ENCODE data around the gene ZNF609. TPM values are rescaled to one million over a fixed set of nuclear protein-coding genes. Genes with fewer than 3 reads are reported as not detected.

Gene ZNF609
- total RNA-seq, 1 donor from 2014 or later = 24.1 TPM

- TF ChIP-seq CTCF (IDR thresholded peaks at IDR 0.05) = no peak
- no peak for DNase-seq (ENCODE audit: low spot score)
- no peaks in the 10 kb centered on the region for H3K9me3 Mint-ChIP-seq (ENCODE audit: low read depth)
- no peak overlapping the region for H3K27ac Mint-ChIP-seq (ENCODE audit: unreplicated experiment)
- no peaks in the 10 kb centered on the region for H3K27me3 Mint-ChIP-seq (ENCODE audit: low read depth)
- peaks cover 1% of the 10 kb centered on the region for H3K36me3 Mint-ChIP-seq (ENCODE audit: low read depth)
- no peak overlapping the region for H3K4me3 Mint-ChIP-seq (ENCODE audit: unreplicated experiment)
- H3K4me1 Mint-ChIP-seq (ENCODE audit: low read depth) = peaks cover 8% of the 10 kb centered on the region
These were observed 18.5 kb downstream of the ZNF609 start for GRCh38 chr15:64478863-64479262.

DNA sequence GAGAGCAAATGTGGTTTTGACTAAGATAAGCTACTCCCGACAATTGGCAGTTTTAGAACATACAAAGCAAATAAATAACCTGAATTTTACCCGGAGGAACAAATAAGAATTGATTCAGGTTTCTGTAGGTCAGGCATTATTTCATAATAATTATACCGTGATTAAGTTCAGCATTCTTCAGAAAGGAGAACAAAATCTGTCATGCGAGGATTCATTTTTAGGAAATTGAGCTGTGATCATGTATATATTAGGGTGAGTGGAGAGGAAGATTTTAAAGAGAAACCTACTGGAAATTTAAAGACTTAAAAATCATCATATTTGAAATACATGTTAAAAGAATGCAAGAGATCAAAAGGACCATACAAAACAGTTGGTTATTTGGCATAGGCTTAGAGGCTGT is 20.5 kb downstream of the ZNF609 start:
- H3K27ac Mint-ChIP-seq (ENCODE audit: unreplicated experiment) = no peak overlapping the region
- DNase-seq (ENCODE audit: low spot score) = no peak
- H3K27me3 Mint-ChIP-seq (ENCODE audit: low read depth) = no peaks in the 10 kb centered on the region
- no peak for TF ChIP-seq CTCF (IDR thresholded peaks at IDR 0.05)
- no peak overlapping the region for H3K4me3 Mint-ChIP-seq (ENCODE audit: unreplicated experiment)
- no peaks in the 10 kb centered on the region for H3K9me3 Mint-ChIP-seq (ENCODE audit: low read depth)
- no peaks in the 10 kb centered on the region for H3K36me3 Mint-ChIP-seq (ENCODE audit: low read depth)
- peaks cover 8% of the 10 kb centered on the region for H3K4me1 Mint-ChIP-seq (ENCODE audit: low read depth)

DNA sequence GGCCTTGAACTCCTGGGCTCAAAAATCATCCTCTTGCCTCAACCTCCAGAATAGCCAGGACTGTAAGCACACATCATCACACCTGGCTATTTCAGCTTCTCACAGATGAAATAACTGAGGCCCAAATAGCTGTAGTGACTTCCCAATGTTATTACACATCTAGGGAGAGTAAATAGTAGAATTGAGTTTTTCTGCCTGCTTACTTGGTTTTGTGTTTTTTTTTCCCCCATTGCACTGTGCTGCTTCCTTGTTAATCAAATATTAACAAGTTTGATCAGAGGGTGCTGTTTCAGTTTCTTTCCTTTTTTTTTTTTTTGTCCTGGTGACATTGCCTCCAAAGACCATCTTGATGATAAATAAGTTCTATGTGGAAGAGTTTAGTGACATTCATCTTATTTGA is 23.4 kb downstream of the ZNF609 start:
- H3K4me1 Mint-ChIP-seq (ENCODE audit: low read depth) = peaks cover 3% of the 10 kb centered on the region
- H3K27ac Mint-ChIP-seq (ENCODE audit: unreplicated experiment) = no peak overlapping the region
- TF ChIP-seq CTCF (IDR thresholded peaks at IDR 0.05) = no peak
- no peak overlapping the region for H3K4me3 Mint-ChIP-seq (ENCODE audit: unreplicated experiment)
- H3K36me3 Mint-ChIP-seq (ENCODE audit: low read depth) = no peaks in the 10 kb centered on the region
- H3K27me3 Mint-ChIP-seq (ENCODE audit: low read depth) = no peaks in the 10 kb centered on the region
- no peak for DNase-seq (ENCODE audit: low spot score)
- H3K9me3 Mint-ChIP-seq (ENCODE audit: low read depth) = no peaks in the 10 kb centered on the region

DNA sequence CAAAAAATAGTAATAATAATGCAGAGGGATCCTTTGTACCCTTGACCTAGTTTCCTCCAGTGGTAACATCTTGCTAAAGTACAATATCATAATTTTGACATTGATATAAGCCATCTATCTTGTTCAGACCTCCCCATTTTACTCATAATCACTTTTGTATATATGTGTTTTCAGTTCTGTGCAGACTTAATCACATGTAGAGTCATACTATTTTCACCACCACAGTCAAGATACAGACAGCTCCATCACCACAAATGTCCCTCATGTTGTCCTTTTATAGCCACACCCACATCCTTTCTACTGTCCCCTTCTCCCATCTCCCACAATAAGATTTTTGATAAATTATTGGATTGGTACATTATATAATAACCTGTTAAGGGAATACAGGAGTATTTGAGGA is 25.4 kb downstream of the ZNF609 start:
- TF ChIP-seq CTCF (IDR thresholded peaks at IDR 0.05) = no peak
- Mint-ChIP-seq H3K27me3 (ENCODE audit: low read depth) (no peaks in the 10 kb centered on the region), H3K27ac (ENCODE audit: unreplicated experiment) (no peak overlapping the region), H3K4me3 (ENCODE audit: unreplicated experiment) (no peak overlapping the region), H3K36me3 (ENCODE audit: low read depth) (no peaks in the 10 kb centered on the region), H3K9me3 (ENCODE audit: low read depth) (no peaks in the 10 kb centered on the region), H3K4me1 (ENCODE audit: low read depth) (peaks cover 3% of the 10 kb centered on the region)
- no peak for DNase-seq (ENCODE audit: low spot score)

- no peaks in the 10 kb centered on the region for H3K9me3 Mint-ChIP-seq (ENCODE audit: low read depth)
- no peak overlapping the region for H3K27ac Mint-ChIP-seq (ENCODE audit: unreplicated experiment)
These were observed 30.4 kb downstream of the ZNF609 start for GRCh38 chr15:64490598-64491259.

More at GRCh38 chr15:64490598-64491259, 30.4 kb downstream of the ZNF609 start:
- H3K4me1 Mint-ChIP-seq (ENCODE audit: low read depth) = no peaks in the 10 kb centered on the region
- no peak for DNase-seq (ENCODE audit: low spot score)
- H3K36me3 Mint-ChIP-seq (ENCODE audit: low read depth) = no peaks in the 10 kb centered on the region
- no peak overlapping the region for H3K4me3 Mint-ChIP-seq (ENCODE audit: unreplicated experiment)
- no peak for TF ChIP-seq CTCF (IDR thresholded peaks at IDR 0.05)
- H3K27me3 Mint-ChIP-seq (ENCODE audit: low read depth) = no peaks in the 10 kb centered on the region

Measured in chondrocyte (in vitro differentiated cells).